HG02970 (cell line): ENCODE measurements around the gene RSBN1L.
"Not testable (repeated sequence)": the region's sequence is repeated elsewhere in the genome, so short reads cannot be mapped to it uniquely, and the experiment has no call there.

Source experiments
- ATAC-seq: cut with Tn5 transposase; IDR thresholded peaks from one replicate; pipeline ENCODE4 v1.9.1; 2021; ENCODE audit warnings: mild to moderate bottlenecking, moderate library complexity, moderate number of reproducible peaks; ENCODE audit not compliant: unreplicated experiment, low FRiP score

Gene RSBN1L

DNA sequence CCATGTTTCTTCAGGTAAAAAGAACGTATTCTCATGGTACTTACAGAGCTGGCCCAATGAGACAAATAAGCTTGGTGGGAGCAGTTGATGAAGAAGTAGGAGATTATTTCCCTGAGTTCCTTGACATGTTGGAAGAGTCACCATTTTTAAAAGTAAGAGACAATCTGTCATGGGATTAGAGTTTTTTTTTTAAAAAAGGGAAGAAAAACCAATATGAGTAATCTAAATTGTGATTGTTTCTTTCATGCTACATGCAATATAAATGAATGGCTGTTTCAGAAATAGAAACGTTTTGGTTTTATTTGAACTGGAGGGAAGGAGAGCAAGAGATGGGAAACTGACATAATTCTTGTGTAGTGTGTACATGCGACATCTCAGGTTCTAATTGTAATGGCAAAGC, 69.2 kb downstream of the RSBN1L start:
- no peak for ATAC-seq

DNA sequence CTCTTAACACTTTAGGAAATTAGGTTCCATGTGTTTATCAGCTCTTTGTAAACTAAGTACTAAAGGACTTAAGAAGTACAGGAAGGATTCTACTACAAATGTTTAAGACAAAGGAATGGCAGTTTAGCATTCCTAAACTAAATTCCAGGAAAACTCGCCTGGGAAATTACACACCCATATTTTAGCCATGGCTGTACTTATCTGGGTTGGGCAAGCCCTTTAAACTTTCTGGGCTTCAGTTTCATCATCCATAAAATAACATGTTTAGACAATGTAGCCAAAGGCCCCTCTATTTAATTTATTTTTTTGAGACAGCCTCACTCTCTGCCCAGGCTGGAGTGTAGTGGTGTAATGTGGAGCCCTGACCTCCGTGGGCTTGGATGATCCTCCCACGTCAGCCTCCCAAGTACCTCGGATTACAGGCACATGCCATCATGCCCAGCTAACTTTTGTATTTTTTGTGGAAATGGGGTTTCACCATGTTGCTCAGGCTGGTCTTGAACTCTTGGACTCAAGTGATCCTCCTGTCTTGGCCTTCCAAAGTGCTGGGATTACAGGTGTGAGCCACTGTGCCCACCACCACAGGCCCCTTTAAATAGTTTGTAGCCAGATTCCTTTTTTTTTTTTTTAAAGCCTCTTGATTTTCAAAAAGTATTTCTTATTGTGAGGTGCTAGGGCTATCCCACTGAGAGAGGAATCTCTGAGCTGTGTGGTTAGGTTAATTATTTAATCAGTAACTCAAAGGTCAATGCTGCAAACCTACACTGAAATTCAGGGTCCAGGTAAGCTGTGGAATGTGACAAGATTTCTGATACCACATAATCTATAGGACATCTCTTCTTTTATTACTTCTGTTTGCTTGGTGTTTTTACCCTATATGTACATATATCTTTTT, 69.9 kb downstream of the RSBN1L start:
- ATAC-seq = no peak

DNA sequence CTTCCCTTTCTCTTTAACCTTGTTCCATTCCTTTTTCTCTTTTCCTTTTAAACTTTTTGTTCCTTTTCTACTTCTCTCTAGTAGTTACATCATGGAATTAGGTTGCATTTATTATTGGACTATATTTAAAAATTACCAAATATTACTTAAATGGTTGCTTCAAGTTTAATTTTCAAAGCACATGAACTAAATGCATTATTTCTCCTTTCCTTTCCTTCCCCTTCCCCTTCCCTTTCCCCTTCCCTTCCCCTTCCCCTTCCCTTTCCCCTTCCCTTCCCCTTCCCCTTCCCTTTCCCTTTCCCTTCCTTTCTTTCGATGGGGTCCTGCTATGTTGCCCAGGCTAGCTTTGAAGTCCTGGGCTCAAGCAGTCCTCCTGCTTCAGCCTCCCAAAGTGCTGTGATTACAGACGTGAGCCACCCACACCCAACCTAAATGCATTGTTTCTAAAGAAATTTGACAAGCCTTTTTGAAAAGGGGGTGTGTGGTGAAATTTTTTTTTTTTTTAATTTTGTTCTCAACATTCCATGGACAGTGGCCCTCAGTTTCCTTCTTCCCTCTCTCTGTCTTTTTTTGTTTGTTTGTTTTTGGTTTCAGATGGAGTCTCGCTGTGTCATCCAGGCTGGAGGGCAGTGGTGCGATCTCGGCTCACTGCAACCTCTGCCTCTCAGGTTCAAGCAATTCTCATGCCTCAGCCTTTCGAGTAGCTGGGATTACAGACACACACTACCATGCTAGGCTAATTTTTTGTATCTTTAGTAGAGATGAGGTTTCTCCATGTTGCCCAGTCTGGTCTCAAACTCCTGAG, 70.7 kb downstream of the RSBN1L start:
- no peak for ATAC-seq

DNA sequence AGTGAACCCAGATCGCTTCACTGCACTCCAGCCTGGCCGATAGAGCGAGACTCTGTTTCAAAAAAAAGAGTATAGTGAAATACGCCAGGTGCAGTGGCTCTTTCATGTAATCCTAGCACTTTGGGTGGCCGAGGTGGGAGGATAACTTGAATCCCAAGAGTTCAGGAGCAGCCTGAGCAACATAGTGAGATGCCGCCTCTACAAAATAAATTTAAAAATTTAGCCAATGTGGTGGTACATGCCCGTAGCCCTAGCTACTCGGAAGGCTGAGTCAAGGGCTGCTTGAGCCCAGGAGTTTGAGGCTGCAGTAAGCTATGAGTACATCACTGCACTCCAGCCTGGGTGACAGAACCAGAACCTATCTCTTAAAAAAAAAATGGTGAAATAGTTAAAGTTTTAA, 74.1 kb downstream of the RSBN1L start:
- no peak for ATAC-seq

DNA sequence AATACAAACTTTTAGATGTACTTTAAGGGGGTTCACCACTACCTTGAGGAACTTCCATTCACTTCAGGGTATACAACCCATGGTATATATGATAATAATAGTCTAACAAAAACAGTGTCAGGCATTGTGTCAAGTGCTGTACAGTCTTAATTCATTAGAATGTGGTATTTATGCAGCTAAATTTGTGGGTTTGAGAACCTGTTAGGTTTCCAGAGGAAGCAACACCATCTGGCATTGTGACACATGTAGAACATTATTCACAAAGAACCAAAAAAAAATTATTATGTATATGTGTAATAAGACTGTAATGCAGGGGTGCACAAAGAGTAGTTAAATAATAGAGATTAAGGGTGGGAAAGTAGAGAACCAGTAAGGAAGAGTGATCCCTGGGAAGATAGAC, 75.6 kb downstream of the RSBN1L start:
- ATAC-seq = no peak

DNA sequence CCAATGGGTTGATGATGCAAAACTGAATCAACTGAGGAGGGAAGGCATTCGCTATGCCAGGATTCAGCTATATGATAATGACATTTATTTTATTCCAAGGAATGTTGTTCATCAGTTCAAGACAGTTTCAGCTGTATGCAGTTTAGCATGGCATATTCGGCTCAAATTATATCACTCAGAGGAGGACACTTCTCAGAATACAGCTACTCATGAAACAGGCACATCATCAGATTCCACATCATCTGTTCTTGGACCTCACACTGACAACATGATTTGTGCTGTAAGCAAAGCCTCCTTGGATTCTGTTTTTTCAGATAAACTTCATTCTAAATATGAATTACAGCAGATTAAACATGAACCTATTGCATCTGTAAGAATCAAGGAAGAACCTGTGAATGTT, 82.3 kb downstream of the RSBN1L start:
- ATAC-seq = no peak

DNA sequence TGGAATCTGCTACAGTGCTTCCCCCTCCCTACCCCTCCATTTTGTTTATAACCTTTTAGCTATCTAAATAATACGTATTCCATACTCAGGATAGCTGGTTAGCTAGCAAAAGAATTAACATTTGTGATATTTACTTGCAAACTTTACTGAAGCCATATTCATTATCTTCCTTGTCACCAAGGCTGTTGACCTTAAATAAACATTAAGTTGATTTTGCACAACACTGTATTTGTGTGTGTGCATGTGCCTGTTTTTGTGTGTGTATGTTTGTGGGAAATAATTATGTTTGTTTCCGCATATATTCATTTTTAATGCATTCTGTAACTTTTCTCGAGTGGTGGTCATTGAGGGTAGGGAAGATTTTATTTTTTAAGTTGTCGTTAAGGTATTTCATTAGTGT, 86.1 kb downstream of the RSBN1L start:
- ATAC-seq = no peak

DNA sequence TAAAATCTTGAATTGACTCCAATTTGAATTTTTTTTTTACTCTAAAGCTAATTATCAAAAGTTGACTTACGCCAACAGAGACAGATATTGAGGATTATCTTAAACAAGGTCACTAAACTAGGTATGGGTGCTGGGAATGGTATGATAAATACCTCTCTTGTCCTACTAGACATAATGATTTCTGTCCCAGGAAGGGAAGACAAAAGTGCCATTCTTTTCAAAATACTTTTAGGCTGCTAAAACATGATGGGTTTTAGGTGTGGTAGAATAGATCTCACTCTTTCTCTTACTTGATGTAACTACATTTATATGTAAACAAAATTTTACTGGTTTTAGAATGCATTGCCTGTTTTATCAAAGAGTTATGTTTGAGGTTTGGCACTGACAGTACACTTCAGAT, 86.9 kb downstream of the RSBN1L start:
- ATAC-seq = no peak

DNA sequence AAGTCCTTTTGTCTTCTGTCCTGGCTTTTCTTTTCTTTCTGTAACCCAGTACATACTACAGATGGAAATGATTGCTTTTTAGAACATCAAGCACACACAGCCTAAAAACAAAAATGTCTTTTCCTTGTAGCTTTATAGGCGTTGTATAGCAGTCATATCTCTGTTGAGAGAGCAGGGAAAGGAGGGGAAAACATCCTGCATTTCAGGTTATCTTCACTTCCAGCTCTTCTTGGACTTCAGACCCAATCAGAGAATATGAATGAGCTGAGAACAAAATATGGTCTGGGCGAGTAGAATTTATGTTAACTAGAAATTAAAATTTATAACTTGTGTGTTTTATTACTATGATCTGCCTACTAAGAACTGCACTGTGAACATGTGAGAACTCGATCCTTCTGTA, 87.3 kb downstream of the RSBN1L start:
- no peak for ATAC-seq

DNA sequence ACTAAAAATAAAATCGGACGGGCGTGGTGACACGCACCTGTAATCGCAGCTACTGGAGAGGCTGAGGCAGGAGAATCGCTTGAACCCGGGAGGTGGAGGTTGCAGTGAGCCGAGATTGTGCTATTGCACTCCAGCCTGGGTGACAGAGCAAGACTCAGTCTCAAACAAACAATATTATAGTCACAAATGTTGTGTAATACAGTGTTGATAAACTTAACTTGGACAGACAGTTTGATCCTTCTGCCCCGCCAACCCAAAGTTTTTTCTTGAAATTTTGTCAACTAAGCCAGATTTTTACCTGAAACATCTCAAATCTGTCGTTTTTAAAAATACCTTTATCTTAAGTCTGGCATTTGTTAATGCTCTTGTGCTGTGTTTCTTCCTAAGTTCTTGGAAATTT, 88.2 kb downstream of the RSBN1L start:
- ATAC-seq = not testable (repeated sequence)

DNA sequence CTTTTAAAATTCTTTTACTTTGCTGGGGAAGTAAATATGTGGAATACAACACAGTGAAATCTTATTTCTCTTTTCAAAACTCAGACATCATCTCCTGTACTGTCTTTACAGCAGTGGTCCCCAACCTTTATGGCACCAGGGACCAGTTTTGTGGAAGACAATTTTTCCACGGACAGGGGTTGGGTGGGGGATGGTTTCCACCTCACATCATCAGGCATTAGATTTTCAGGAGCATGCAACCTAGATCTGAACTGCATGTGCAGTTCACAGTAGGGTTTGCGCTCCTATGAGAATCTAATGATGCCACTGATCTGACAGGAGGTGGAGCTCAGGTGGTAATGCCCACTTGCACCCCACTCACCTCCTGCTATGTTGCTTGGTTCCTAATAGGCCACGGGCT, 89.8 kb downstream of the RSBN1L start:
- ATAC-seq = no peak

DNA sequence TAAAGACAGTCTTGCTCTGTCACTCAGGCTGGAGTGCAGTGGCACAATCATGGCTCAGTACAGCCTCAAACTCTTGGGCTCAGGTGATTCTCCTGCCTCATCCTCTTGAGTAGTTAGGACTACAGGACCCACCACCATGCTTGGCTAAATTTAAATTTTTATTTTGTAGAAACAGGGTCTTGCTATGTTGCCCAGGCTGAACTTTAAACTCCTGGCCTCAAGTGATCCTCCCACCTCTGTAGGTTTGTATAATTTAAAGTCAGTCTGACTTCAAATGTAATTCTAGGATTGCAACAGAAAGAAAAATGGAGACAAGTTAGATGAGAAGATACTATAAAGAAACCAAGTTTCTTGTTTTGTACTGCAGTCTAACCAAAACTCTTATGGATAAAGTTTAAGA, 90.5 kb downstream of the RSBN1L start:
- ATAC-seq = no peak

DNA sequence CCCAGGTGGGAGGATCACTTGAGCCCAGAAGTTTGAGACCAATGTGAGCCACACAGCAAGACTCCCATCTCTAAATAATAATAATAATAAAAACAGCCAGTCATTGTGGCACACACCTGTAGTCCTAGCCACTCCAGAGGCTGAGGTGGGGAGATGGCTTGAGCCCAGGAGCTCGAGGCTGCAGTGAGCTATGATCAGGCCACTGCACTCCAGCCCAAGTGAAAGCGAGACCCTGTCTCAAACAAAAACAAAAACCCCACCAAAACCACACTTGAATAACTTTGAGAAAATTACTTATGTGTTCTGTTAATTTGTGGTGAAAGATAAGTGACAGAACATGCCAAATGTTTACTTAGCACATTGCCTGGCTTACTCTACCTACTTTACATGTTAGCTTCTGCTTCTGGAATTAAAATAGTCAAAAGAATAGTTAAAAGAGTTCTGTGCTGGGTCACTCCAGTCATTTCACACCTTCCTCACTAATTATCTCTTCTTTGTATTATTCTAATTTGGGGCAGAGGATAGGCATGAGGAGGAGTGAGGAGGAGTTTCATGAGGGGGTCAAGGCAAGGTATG, 92.2 kb downstream of the RSBN1L start:
- no peak for ATAC-seq

DNA sequence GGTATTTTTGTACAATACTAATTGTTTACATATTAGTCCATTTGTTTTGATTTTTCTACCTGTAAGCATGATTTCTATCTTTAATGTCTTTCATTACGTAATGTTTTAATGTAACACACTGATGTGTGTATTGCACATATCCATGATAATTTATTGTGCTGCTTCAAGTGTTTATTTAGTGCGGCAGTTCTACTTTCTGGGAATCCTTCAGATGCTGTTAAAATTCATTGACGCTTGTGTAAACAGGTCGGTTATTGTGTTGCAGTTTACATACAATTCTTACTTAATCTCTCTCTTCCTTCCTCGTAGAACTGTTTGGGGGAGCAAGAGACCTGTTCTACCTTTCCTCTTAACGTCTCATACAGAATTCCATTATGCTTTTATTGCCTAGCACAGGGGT, 95.1 kb downstream of the RSBN1L start:
- no peak for ATAC-seq

DNA sequence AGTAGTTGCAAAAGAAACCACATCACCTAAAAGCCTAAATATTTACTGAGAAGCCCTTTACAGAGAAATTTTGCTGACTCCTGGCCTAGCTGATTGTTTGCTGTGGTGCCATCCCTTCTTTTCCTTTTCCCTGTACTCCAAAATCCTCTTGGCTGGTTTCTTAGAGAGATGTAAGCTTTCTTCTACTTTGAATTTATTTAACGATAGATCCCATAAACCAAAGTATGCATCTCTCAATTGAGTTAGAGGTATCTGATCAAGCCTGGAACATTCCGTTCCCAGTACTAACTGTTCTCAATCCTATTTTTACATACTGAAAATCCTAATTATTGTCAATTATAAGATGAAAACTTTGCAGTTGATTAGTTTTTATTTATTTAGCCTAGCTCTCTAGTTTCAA, 95.7 kb downstream of the RSBN1L start:
- no peak for ATAC-seq

DNA sequence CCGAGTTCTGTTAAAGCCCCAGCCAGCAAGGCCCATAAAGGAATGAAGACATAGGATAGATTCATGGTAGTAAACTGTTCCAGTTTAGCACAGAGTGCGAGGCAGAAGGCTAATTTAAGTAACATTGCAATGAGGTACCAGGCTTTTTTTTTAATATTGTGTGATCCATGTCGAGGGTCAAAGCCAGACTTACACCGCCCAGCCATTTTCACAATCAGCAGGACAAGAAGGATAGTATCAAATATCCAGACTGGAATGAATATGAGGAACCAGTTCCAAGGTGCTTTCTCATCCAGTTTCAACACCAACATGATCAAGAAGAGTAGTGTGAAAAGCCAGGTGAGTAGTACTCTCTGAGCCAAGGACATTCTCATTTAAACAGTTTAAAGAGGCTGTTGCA, 97.7 kb downstream of the RSBN1L start:
- no peak for ATAC-seq

DNA sequence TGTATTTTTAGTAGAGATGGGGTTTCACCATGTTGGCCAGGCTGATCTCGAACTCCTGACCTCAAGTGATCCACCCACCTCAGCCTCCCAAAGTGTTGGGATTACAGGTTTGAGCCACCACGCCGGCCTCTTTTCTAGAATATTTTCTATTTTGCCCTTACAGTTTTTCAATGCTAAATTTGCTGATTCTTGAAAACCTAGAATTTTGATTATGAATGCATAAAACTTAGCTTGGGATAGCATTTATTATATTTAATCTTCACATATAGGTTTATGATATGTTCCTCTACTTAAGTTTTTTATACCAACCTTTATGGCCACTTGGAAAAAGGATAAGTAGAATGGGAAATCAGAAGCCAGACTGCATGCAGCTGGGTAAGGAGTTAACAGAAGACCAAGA, 99.8 kb downstream of the RSBN1L start:
- ATAC-seq = no peak

DNA sequence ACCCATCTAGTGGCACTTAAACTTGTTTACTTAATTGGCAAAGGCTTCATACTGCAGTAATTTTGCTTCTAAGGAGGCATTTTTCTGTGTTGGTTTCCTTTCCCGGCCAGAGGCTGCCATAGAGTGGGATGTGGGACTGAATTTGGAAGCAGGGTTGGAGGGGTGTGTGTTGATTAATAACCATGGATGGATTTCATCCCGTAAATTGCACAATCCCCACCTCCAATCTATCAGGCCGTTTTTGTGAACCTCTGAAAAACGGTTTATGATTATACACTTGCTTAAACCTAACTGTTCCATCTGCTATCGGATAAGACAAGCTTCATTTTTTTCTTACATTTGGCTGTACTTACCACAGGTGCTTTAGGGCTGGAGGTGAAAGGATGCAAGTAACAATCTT, 100.7 kb downstream of the RSBN1L start:
- no peak for ATAC-seq

DNA sequence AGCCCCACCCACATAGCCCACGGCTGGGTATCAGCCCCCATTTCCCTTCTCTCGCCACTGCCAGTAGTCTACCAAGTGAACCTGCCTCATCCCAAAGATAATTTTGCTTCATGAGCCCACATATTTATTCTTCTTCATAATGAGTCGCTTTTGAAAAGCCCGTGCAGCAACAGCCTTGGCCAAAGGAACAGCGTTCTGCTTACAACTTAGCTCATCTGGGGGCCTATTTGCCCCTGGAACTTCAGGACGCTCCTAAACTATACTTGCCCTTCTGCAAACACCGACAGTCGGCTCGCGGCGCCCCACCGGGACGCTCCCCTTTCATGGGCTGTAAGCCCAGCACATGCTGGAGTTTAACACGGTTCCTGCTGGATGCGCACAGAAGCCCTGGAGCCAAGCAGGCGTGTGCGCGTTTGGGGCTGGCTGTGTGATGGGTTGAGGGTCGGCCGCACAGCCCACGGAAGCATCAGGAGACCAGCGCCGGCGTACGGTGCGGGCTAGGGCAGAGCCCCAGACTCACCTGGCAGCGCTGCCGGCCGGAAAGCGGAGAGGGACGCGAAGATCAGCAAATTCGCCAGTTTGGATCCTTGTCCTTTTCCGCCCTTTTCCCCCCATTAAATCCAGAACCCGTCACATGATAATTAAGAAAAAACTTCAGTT, 101.6 kb downstream of the RSBN1L start:
- ATAC-seq = peak; percentile 24

DNA sequence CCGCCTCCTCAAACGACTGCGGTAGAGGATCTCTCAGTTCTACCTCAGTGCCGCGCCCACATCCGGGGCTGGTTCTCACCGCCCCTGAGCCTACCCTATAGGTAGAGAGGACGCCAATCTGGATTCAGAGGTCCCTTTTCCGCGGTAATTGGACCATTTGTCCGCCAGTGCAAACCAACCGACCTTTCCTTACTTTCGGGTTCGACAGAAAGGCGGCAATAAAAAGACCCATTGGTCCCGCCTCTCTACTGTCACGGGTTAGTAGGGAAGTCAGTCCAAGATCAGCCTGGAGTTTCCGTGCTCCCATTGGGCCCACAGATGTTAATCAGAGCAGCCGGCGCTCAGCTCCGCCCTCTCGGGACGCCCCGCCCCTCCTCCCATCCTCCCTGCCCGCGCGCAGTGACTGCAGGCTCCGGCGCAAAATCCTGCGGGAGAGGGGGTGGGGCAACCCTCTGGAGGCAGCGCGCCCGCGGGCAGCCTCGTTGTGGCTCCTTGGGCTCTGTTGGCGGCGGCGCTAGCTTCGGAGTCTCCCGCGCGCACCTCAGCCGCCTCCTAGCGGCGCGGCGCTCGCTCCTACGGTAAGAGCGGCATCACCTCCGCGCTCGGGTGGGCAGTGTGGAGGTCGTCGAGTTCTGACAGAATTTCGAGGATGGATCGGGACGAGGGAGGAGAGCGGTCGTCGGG, 102.3 kb downstream of the RSBN1L start, which contains the start of the genes PHTF2 and TMEM60:
Gene PHTF2 (plus strand): TSS at position 380 of the 684 bp plus-strand sequence.
Gene TMEM60 (minus strand): TSS at position 41 of the 684 bp plus-strand sequence. CDS start 4,061 bp downstream, outside the sequence.
- peak; percentile 92 for ATAC-seq
